ENCODE data around the gene C1orf56.
"Not testable (repeated sequence)": the region's sequence is repeated elsewhere in the genome, so short reads cannot be mapped to it uniquely, and the experiment has no call there.

C1orf56 gene

GRCh38 chr1:151060657-151061421, 13.3 kb downstream of the C1orf56 start:
- DNase-seq (ENCODE audit: low read depth, low spot score), result no peak

DNA sequence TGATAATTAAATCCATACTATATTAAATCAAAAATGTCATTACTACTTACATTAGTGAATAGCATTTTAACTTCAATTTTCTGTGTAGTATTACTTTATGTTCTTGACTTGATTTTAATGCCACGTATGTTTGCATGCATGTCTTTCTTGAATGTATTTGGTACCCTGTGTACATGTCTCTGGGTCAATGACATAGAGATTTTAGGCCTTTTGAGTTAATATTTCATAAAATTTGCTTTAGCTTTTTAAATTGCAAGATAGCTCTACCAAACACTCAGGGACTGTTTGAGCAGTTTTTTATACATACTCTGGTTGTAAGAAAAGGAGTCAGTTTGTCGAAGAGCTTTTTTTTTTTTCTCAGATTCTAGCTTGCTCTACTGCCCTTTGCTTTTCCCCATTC, 14.2 kb downstream of the C1orf56 start:
- no peak for DNase-seq (ENCODE audit: low read depth, low spot score)

DNA sequence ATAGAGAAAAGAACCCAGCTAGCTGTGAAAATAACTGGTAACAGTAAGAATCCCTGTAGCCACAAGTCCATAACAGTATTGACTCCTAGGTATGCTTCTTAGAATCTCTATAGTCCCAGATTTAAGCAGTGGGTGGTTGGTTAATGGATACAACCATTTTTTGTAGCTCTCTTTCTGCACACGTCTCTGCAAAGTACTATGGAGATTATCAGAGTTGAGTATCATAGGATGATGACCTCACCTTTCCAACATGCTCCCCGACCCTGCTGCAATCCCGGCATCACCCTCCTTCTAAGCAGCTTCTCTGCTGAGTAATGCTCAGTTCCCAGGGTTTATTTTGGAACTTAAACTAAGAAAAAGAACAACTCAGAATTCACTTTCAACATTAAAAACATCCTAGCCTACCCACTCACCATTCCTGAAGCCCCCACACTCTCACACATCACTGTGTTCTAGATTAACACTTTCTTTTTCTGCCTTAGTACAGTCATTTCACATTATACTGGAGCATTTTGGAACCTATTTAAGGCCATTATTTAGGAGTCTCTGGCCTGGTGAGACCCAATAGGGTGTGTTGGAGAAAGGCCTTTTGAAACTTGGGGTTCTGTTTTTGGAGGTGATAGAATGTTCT, 15.3 kb downstream of the C1orf56 start:
- no peak for DNase-seq (ENCODE audit: low read depth, low spot score)

- no peak for DNase-seq (ENCODE audit: low read depth, low spot score)
Observed at GRCh38 chr1:151065089-151065645, 17.6 kb downstream of the C1orf56 start.

- DNase-seq (ENCODE audit: low read depth, low spot score), result no peak
Observed at GRCh38 chr1:151067185-151067584, 19.6 kb downstream of the C1orf56 start.

DNA sequence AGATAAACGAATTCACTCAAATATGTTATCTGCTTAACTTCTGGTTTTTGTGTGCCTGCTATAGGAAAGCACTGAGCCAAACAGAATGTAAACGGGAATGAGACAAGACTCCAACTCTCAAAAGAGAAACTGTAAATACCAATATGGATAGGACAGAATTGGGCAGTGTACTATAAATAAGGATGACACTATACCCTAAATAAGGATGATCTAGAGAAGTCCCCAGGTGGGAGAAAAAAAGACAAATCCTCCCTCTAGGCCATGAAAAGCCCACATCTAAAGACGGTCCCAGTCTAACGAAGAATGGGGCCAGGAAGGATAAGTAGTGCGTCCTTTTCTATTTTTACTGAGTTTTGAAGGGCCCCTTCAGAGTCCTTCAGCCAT, 21.5 kb downstream of the C1orf56 start:
- no peak for DNase-seq (ENCODE audit: low read depth, low spot score)

- DNase-seq (ENCODE audit: low read depth, low spot score), result peak; percentile 72
Observed at GRCh38 chr1:151070474-151071276, 23.1 kb downstream of the C1orf56 start, which contains the start of gene GABPB2. TSS of gene GABPB2 (plus strand) at chr1:151070761. CDS start at chr1:151088190, 17,429 bp downstream.

GRCh38 chr1:151072224-151072623, 24.7 kb downstream of the C1orf56 start:
- DNase-seq (ENCODE audit: low read depth, low spot score), result no peak

GRCh38 chr1:151085953-151086559, 38.5 kb downstream of the C1orf56 start:
- DNase-seq (ENCODE audit: low read depth, low spot score), result no peak

DNA sequence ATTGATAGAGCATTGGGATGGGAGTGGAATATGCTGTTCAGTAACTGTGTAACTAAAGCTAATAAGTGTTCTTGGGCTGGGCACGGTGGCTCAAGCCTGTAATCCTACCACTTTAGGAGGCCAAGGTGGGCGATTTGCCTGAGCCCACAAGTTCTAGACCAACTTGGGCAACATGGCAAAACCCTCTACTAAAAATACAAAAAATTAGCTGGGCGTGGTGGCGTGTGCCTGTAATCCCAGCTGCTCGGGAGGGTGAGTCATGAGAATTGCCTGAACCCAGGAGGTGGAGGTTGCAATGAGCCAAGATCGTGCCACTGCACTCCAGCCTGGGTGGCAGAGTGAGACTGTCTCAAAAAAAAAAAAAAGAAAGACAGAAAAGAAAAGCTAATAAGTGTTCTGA, 49.9 kb downstream of the C1orf56 start:
- not testable (repeated sequence) for DNase-seq (ENCODE audit: low read depth, low spot score)

- no peak for DNase-seq (ENCODE audit: low read depth, low spot score)
Observed at GRCh38 chr1:151098126-151098525, 50.6 kb downstream of the C1orf56 start.
